HG03060 (cell line): ENCODE data around the gene TSPOAP1.
"Not testable (repeated sequence)": the region's sequence is repeated elsewhere in the genome, so short reads cannot be mapped to it uniquely, and the experiment has no call there.

Experiments used
- ATAC-seq: cut with Tn5 transposase; IDR thresholded peaks from one replicate; pipeline ENCODE4 v1.9.1; 2021; ENCODE audit warnings: low read depth, moderate number of reproducible peaks; ENCODE audit not compliant: unreplicated experiment

Gene TSPOAP1

GRCh38 chr17:58341136-58341860, 12.7 kb upstream of the TSPOAP1 start:
- not testable (repeated sequence) for ATAC-seq

DNA sequence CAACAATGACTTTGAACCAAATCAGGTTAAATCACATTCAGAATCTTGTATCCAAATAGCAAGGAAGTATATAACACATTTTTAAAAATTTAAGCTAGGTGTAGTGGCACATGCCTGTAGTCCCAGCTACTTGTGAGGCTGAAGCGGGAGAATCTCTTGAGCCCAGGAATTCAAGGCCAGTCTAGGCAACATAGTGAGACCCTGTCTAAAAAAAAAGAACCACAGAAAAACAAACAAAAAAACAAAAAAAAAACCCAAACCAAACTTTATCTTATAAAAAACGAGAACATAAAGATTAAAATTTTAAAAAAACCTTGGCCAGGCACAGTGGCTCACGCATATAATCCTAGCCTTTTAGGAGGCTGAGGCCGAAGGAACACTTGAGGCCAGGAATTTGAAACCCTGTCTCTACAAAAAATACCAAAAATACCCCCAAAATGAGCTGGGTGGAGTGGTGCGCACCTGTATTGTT, 11.8 kb upstream of the TSPOAP1 start:
- ATAC-seq, result no peak

DNA sequence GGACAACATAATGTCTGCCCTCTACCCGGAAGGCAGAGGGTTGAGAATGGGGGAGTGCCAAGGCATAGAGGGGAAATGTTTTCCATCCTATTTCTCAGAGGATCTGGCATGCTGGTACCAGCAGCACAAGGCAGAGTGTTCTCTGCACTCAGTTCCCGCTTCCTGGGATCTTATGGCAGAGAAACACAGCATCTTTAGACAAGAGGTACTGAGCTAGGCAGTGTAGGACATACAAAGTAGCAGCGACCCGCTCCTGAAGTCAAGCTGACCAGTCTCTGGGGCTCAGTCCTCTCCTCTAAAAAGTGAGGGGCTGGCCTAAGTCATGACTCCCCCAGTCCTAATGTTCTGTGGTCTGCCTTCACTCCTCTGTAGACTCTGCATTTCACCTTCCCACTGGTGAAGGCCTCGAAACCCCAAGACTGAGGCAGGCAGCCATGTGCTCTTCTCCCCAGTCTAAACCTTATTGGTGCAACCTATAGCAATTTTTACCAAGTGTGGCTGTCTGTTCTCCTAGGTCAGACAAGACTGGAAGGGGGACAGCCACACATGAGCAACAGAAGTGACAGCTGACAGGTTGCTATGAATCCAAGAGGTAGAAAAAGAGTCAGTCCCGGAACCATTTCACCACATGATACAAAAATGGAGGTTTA, 11.3 kb upstream of the TSPOAP1 start:
- ATAC-seq, result no peak

DNA sequence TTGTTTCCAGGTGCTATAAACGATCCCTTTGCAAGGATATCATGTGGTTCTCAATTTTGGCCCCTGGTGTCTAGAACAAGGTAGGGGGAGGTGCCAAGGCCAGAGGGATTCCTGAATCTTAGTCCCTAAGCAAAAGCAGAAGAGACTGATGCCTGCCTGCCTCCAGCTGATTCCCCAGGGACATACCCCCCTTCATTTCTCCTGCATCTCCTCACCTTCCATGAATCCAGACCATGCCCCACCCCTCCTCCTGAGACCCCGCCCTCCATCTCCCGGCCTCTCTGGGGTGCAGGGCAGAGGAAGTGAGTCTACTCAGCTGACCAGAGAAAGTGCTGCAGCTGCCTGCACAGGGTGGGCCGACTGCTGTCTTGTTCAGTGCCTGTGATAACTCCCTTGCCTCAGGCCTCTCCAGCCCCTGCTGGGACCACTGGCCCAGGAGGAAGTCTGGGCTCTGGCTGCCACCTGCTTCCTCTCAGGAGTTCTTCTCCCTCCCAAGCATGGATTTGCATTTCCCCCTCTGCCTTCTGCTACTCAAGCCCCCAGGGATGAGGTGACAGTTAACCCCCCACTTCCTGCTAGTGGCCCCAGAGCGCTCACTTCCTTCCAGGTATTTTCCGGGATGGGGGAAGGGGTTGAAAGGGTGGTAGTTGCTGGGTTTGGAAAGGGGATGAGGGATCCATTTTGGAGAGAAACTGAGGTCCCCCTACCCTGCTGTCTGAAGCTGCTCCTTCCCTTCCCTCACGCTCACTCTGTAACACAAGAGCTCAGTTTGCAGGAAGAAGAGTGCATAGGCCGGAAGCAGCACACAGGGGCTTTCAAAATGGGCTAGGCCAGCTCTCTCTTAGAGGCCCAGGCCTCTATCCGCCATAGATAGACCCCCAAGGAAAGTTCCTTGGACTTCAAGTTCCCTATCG, 10.5 kb upstream of the TSPOAP1 start:
- ATAC-seq, result no peak

DNA sequence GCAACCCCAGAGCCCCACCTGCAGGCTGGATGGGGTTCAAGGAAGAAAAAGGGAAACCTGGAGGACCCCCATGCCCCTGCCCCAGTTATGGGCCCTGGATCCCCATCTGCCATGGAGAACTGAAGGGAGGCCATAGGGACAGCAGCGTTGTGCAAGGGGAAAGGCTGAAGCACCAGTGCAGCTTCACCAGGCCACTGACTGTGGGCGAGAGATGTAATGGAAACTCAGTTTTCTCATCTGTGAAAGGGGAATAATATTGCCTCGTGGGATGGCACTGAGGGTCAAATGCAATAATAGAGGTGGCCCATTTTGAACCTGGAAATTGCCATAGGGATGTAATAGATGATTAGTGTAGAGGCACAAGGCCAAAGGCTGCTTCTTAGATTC, 9.9 kb upstream of the TSPOAP1 start:
- no peak for ATAC-seq

GRCh38 chr17:58337600-58338453, 9.2 kb upstream of the TSPOAP1 start:
- ATAC-seq, result peak; percentile 46

- no peak for ATAC-seq
Observed at GRCh38 chr17:58337210-58337599, 8.6 kb upstream of the TSPOAP1 start.

GRCh38 chr17:58336456-58337209, 8.0 kb upstream of the TSPOAP1 start:
- ATAC-seq, result no peak

DNA sequence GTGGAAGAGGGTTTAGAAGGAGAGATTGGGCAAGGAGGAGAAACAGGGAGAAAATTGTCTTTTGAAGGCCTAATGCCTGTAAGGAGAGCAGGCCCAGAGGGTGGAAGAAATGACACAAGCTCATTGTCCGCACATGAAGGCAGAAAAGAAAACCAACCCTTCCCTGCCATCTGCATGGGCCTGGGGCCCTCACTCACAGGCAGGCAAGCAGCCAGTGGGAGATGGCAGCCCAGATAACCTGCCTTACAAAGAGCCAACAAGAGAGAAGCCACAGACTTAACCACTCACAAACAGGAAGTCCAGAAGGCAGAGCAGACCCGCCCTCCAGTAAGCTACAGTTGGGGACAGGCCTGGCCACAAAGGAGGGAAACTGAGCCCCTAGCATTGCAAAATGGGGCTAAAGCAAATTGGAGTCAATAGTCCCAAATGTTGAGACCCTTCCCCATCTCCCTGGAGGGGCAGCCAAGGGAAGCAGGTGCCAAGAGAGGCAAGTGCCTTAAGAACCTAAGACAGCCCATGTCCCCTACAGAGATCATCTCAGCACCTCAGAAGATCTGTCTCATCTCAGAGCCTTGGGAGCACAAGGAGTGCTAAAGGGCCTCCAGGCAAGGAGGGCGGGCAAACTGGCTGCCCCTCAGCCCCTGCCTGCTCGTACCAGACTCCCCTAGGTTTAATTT, 7.3 kb upstream of the TSPOAP1 start:
- no peak for ATAC-seq

- ATAC-seq, result no peak
Observed at GRCh38 chr17:58335061-58335731, 6.6 kb upstream of the TSPOAP1 start.

DNA sequence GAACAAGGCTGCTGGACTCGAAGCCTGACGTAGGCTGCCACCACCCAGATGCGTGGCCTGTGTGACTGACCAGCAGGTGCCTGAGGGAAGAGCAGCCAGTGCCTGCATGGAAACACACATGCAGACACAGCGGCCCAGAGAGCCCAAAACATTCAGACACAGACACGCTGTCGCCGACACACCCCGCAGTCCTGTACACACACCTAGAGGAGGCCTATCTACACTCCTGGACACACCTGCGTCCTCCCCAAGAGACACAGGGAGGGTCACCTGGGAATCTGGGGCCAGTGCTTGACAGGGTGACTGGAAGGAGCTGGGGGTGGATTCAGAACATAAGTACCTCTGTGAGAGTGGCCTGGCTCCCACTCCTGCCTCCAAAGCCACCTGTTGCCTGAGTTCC, 6.1 kb upstream of the TSPOAP1 start:
- no peak for ATAC-seq

- no peak for ATAC-seq
Observed at GRCh38 chr17:58334256-58334655, 5.7 kb upstream of the TSPOAP1 start.

GRCh38 chr17:58333736-58334207, 5.2 kb upstream of the TSPOAP1 start:
- no peak for ATAC-seq

- ATAC-seq, result no peak
Observed at GRCh38 chr17:58332778-58333735, 4.5 kb upstream of the TSPOAP1 start.

- ATAC-seq, result no peak
Observed at GRCh38 chr17:58331815-58332777, 3.5 kb upstream of the TSPOAP1 start.
